Lower leg skin (tissue), 4 donors: Measurements from ENCODE around the gene PRDM16. TPM values are rescaled to one million over a fixed set of nuclear protein-coding genes. Genes with fewer than 3 reads are reported as not detected.

Source experiments
- DNase-seq, 2 donors: peaks; one replicate each; pipeline ENCODE4 v3.0.0-alpha.2; 2019; ENCODE audit warnings: low spot score in 2 of 2
- H3K4me3 ChIP-seq: fragments of 200-600 bp; sonication (generic); 2 replicates; pipeline ENCODE4 v1.5.1; 2017; ENCODE audit warnings: mild to moderate bottlenecking, low read depth; ENCODE audit not compliant: poor library complexity, severe bottlenecking
- CTCF ChIP-seq, 3 donors: fragments of 450-650 bp; IDR thresholded peaks; one replicate each; pipeline ENCODE4 v1.5.1; 2016; ENCODE audit warnings: antibody characterized with exemption in 3 of 3, mild to moderate bottlenecking in 3 of 3, moderate library complexity in 2 of 3
- POLR2A ChIP-seq, 2 donors: fragments of 450-650 bp; IDR thresholded peaks; one replicate each; pipeline ENCODE4 v1.6.1; 2016 to 2017; ENCODE audit warnings: antibody characterized with exemption in 2 of 2, mild to moderate bottlenecking in 1 of 2, moderate library complexity in 1 of 2
- WGBS, 2 donors: methylation state at CpG; one replicate each; pipeline ENCODE4 v1.1.5; 2018; 5-methylcytosine and 5-hydroxymethylcytosine counted together
- intact Hi-C: fragments of 100-400 bp; cut with DNase I; formaldehyde crosslinking; loops from one replicate; pipeline ENCODE4 v1.15.0; 2023; ENCODE audit warnings: low total_unique reads
- total RNA-seq, 4 donors: library from RNA; depleted of rRNA; stranded (reverse); fragments of >200 nt; gene quantifications; one replicate each; pipeline ENCODE4 v1.1.0, GENCODE V29; 2016

PRDM16 gene
- total RNA-seq, 4 donors from 2014 or later: 0.08 to 0.91 (median 0.56) TPM; not detected in 1

DNA sequence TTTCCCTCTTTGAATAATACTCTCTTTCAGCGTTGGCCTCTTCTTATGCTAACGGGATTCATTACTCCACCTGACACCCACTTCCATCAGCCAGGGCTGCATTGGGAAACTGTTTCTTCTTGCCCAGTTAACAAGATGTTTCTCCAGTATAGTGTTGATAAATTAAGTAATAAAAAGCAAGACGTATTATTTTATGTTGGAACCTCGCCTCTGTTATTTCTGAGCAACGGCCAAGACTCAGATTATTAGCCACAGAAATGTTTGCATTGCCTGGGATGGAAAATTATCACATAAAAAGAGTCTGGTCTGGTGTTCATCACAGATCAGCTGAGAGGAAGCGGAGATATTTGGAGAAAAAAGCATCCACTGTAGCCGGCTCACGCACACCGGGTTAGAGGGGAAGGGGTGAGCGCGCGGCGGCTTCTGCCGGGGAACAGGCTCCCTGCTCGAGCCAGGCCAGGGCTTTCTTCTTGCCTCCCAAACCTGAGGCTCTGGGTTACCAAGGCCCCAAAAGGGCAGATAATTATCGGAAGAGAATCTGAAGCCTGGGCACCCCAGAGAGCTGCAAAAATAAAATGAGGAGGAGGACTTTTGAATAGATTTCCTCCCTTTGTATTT is 189.5 kb downstream of the PRDM16 start:
- TF ChIP-seq CTCF (IDR thresholded peaks at IDR 0.05) (no peak), POLR2A (IDR thresholded peaks at IDR 0.05) (no peak)
- no peak overlapping the region for H3K4me3 ChIP-seq
- WGBS, 2 donors: 45 to 49% methylated on average over 16 of the region's 16 CpGs
- intact Hi-C loops: no loop called here
- no peak for DNase-seq

- 71 to 79% methylated on average over 11 to 14 of the region's 14 CpGs for WGBS, 2 donors
- H3K4me3 ChIP-seq: no peak overlapping the region
- intact Hi-C loops: no loop called here
- TF ChIP-seq CTCF (IDR thresholded peaks at IDR 0.05) (no peak), POLR2A (IDR thresholded peaks at IDR 0.05) (no peak)
- no peak for DNase-seq
Observed at GRCh38 chr1:3259020-3259419, 190.0 kb downstream of the PRDM16 start.

- WGBS, 2 donors: 52 to 69% methylated on average over 17 to 21 of the region's 21 CpGs
- DNase-seq: no peak
- intact Hi-C loops: no loop called here
- TF ChIP-seq CTCF (IDR thresholded peaks at IDR 0.05) (no peak), POLR2A (IDR thresholded peaks at IDR 0.05) (no peak)
- H3K4me3 ChIP-seq: no peak overlapping the region
Observed at GRCh38 chr1:3261007-3261968, 192.3 kb downstream of the PRDM16 start.

- WGBS, 2 donors: 55 to 66% methylated on average over 11 of the region's 11 CpGs
- no peak overlapping the region for H3K4me3 ChIP-seq
- DNase-seq: no peak
- intact Hi-C loops: no loop called here
- no peak for TF ChIP-seq POLR2A (IDR thresholded peaks at IDR 0.05)
- no peak for TF ChIP-seq CTCF (IDR thresholded peaks at IDR 0.05)
Observed at GRCh38 chr1:3261969-3262579, 193.1 kb downstream of the PRDM16 start.

DNA sequence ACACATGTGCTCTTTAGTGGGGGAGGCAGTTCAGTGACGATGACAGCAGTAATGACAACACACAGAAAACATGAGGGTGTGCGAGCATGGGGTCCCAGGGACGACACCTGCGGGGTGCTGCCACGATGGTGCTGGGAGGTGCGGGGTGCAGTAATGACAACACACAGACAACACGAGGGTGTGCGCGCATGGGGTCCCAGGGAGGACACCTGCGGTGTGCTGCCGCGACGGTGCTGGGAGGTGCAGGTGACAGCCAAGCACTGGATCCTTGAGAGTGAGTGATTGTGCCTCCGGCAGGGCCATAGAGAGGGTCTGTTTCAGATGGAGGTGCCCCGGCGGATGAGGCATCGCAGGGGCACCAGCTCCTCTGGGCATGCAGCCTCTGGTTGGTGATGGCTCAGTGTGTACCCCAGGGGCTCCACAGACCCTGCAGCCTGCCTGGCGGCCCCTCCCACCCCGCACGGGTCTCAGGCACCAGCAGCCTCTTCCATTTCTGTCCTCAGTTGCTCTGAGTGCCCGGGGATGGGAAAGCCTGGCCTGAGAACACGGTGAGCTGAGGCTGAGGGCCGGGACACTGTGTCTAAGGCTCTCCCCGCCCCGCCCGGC is 193.8 kb downstream of the PRDM16 start:
- no peak for DNase-seq

More for the DNA sequence above, 193.8 kb downstream of the PRDM16 start:
- 81 to 83% methylated on average over 22 to 26 of the region's 26 CpGs for WGBS, 2 donors
- no peak overlapping the region for H3K4me3 ChIP-seq
- TF ChIP-seq POLR2A (IDR thresholded peaks at IDR 0.05): no peak
- no peak for TF ChIP-seq CTCF (IDR thresholded peaks at IDR 0.05)
- intact Hi-C loops: no loop called here
